PC-3 (cell line): Measurements from ENCODE around the gene ZDHHC8. TPM values are rescaled to one million over a fixed set of nuclear protein-coding genes. Genes with fewer than 3 reads are reported as not detected.

ENCODE experiments used
- ATAC-seq: fragments of 200-7000 bp; cut with Tn5 transposase; 2 replicates; pipeline ENCODE4 v1.9.1; 2020; ENCODE audit warnings: mild to moderate bottlenecking, moderate library complexity
- BruUV-seq: library from RNA; stranded (reverse); fragments of 400-500 nt; replicated peaks from 2 replicates; lab custom pipeline; 2021; lab: Mats Ljungman, UMichigan
- CTCF ChIA-PET: fragments of 300-600 bp; sonication (Branson Sonifier 250); formaldehyde crosslinking; loops from one replicate; lab custom pipeline; 2022; ENCODE audit warnings: antibody characterized with exemption; lab: Charles Lee
- POLR2A ChIA-PET: fragments of 300-600 bp; sonication (Branson Sonifier 250); formaldehyde crosslinking; loops from one replicate; lab custom pipeline; 2022; ENCODE audit warnings: antibody characterized with exemption; ENCODE audit not compliant: unreplicated experiment; lab: Charles Lee
- DNase-seq: peaks from one replicate; pipeline ENCODE4 v3.0.0-alpha.2; 2015
- H2AFZ ChIP-seq: fragments of 300-600 bp; sonication (generic); 2 replicates; pipeline ENCODE4 v1.6.0; 2016; ENCODE audit warnings: antibody characterized with exemption, low read length
- H3F3A ChIP-seq: fragments of 300-600 bp; sonication (generic); one replicate; pipeline ENCODE4 v1.6.0; 2017; ENCODE audit warnings: antibody characterized with exemption, low read length, control low read depth, mild to moderate bottlenecking; ENCODE audit not compliant: unreplicated experiment
- H3K27ac ChIP-seq: fragments of 300-600 bp; sonication (generic); 2 replicates; pipeline ENCODE4 v1.5.1; 2016; ENCODE audit warnings: mild to moderate bottlenecking, low read length
- H3K27me3 ChIP-seq: fragments of 300-600 bp; sonication (generic); 2 replicates; pipeline ENCODE4 v1.6.1; 2016; ENCODE audit warnings: low read length, mixed read lengths
- H3K36me3 ChIP-seq: fragments of 300-600 bp; sonication (generic); 2 replicates; pipeline ENCODE4 v1.6.1; 2016; ENCODE audit warnings: low read depth, mixed run types, low read length, mixed read lengths
- H3K4me1 ChIP-seq: fragments of 300-600 bp; sonication (generic); 2 replicates; pipeline ENCODE4 v1.5.1; 2016; ENCODE audit warnings: low read length; ENCODE audit not compliant: insufficient read depth
- H3K4me2 ChIP-seq: fragments of 300-600 bp; sonication (generic); 2 replicates; pipeline ENCODE4 v1.6.0; 2016; ENCODE audit warnings: low read length
- H3K4me3 ChIP-seq: fragments of 300-600 bp; sonication (generic); 2 replicates; pipeline ENCODE4 v1.5.1; 2016; ENCODE audit warnings: mild to moderate bottlenecking, low read length, mixed read lengths
- H3K79me2 ChIP-seq: fragments of 300-600 bp; sonication (generic); 2 replicates; pipeline ENCODE4 v1.6.1; 2017; ENCODE audit warnings: low read length, mixed read lengths
- H3K9ac ChIP-seq: fragments of 300-600 bp; sonication (generic); 2 replicates; pipeline ENCODE4 v1.6.0; 2016; ENCODE audit warnings: mild to moderate bottlenecking, low read length
- H3K9me2 ChIP-seq: fragments of 300-600 bp; sonication (generic); replicated peaks from 2 replicates; pipeline ENCODE4 v1.6.1; 2016; ENCODE audit warnings: mixed run types, low read length, mixed read lengths
- H3K9me3 ChIP-seq: fragments of 300-600 bp; sonication (generic); 2 replicates; pipeline ENCODE4 v1.6.1; 2016; ENCODE audit warnings: low read length, mixed read lengths
- H4K20me1 ChIP-seq: fragments of 300-600 bp; sonication (generic); 2 replicates; pipeline ENCODE4 v1.6.1; 2016; ENCODE audit warnings: low read length, mixed read lengths
- CTCF ChIP-seq: fragments of 300-600 bp; sonication (generic); conservative IDR thresholded peaks from 2 replicates; pipeline ENCODE4 v1.5.1; 2017; ENCODE audit warnings: antibody characterized with exemption, low read depth, mild to moderate bottlenecking, low read length
- EZH2 ChIP-seq: fragments of 300-600 bp; sonication (generic); IDR thresholded peaks from one replicate; pipeline ENCODE4 v1.6.1; 2017; ENCODE audit warnings: antibody characterized with exemption, mild to moderate bottlenecking, low read length; ENCODE audit not compliant: unreplicated experiment
- EZH2phosphoT487 ChIP-seq: fragments of 300-600 bp; sonication (generic); IDR thresholded peaks from 2 replicates; pipeline ENCODE4 v1.6.1; 2018; ENCODE audit warnings: mild to moderate bottlenecking, antibody characterized with exemption, low read length, borderline replicate concordance
- intact Hi-C: fragments of 100-400 bp; cut with micrococcal nuclease; formaldehyde crosslinking; loops from 2 replicates; pipeline ENCODE4 v1.9.0; 2023
- total RNA-seq: library from RNA; depleted of rRNA; stranded (reverse); fragments of >200 nt; gene quantifications from 2 replicates; pipeline ENCODE4 v1.2.3, GENCODE V29; 2014

Gene ZDHHC8
- total RNA-seq, 1 experiment from 2014 or later = 24.6 TPM

DNA sequence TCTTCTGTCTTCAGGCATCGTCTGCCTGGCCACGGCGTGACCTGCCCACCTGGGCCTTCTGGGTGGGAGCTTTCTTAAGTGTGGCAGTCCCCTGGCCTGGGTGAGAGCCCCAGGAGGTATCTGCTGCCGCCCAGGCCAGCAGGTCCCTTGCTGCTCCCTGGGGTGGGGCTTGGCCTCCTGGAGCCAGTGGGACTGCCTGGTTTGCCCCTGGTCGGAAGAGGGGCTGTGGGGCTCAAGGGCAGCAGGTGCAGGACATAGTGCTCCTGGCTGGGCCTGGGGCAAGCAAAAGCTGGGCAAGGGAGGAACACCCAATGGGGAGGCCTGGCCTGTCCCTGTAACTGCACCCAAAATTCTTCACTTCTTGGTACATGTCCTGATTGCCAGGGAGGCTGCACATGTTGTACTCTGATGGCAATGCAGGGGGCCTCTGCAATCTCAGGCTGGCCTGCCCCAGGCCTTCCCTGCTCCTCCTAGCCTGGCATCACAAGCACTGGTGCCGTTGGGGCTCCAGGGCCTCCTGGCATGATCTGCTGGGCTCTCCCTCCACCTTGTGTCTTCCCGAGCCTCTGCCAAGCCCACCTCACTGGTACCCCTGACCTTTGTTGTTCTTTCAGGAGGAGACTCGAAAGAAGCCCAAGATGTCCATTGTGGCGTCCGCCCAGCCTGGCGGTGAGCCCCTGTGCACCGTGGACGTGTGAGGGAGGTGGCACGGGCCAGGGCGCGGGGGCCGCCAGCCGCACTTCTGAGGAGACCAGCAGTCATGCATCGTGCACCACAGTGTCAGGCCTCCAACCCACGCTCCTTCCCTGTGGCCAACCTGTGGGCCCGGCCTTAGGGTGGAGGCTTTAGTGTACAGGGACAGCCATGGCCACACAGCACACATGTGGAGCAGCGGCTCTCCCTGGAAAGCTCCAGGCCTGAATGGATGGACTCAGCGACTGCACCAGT lies 21.9 kb upstream of the ZDHHC8 start:
- Histone ChIP-seq H3K27me3 (no peaks in the 10 kb centered on the region), H3K36me3 (peaks cover 30% of the 10 kb centered on the region), H3K4me3 (no peak overlapping the region), H3K4me1 (no peaks in the 10 kb centered on the region), H4K20me1 (no peaks in the 10 kb centered on the region), H3K27ac (no peak overlapping the region), H3K79me2 (peaks cover 5% of the 10 kb centered on the region; the same call in 1 of the 2 replicates), H3F3A (no peaks in the 10 kb centered on the region), H3K9me3 (no peaks in the 10 kb centered on the region), H3K9me2 (no peaks in the 10 kb centered on the region), H3K4me2 (no peak overlapping the region), H2AFZ (no peak overlapping the region), H3K9ac (no peak overlapping the region)
- no peak for ATAC-seq
- TF ChIP-seq EZH2 (no peak), CTCF (no peak), EZH2phosphoT487 (no peak)
- BruUV-seq = no TSS peak
- ChIA-PET POLR2A (no interaction called here), CTCF (no interaction called here)
- intact Hi-C loops = no loop called here
- no peak for DNase-seq

GRCh38 chr22:20110359-20110985 lies 21.1 kb upstream of the ZDHHC8 start:
- no peaks in the 10 kb centered on the region for H3K9me3 ChIP-seq
- H3K36me3 ChIP-seq = peaks cover 34% of the 10 kb centered on the region
- H3K4me2 ChIP-seq = no peak overlapping the region
- no peak overlapping the region for H3K9ac ChIP-seq
- ChIA-PET CTCF (no interaction called here), POLR2A (no interaction called here)
- TF ChIP-seq EZH2 (no peak), CTCF (no peak), EZH2phosphoT487 (no peak)
- no peak for DNase-seq
- BruUV-seq = TSS peak; percentile 22
- intact Hi-C loops = no loop called here
- H4K20me1 ChIP-seq = no peaks in the 10 kb centered on the region
- H2AFZ ChIP-seq = no peak overlapping the region
- no peak overlapping the region for H3K27ac ChIP-seq
- H3K79me2 ChIP-seq = peaks cover 13% of the 10 kb centered on the region
- no peaks in the 10 kb centered on the region for H3F3A ChIP-seq
- H3K4me3 ChIP-seq = no peak overlapping the region
- no peaks in the 10 kb centered on the region for H3K27me3 ChIP-seq
- no peaks in the 10 kb centered on the region for H3K9me2 ChIP-seq
- H3K4me1 ChIP-seq = peaks cover 3% of the 10 kb centered on the region; the same call in 1 of the 2 replicates
- no peak for ATAC-seq
